ENCODE results near the gene SSBP4. TPM values are rescaled to one million over a fixed set of nuclear protein-coding genes. Genes with fewer than 3 reads are reported as not detected.

The SSBP4 gene
- total and polyA plus RNA-seq, 9 of the 15 experiments (the other 6 are each of a cell fraction or from before 2014, with no cell fraction given) = 1.1 to 189 (median 39.0) TPM

GRCh38 chr19:18385675-18386542 is 33.3 kb upstream of the SSBP4 start, which contains the start of gene GDF15 (continued):
- TF ChIP-seq CREB5 (CRISPR knock-in tag; IDR thresholded peaks at IDR 0.05) (no peak), ZBTB8A (IDR thresholded peaks at IDR 0.05; ENCODE audit: partially characterized antibody) (no peak), SAFB2 (IDR thresholded peaks at IDR 0.05; ENCODE audit: borderline replicate concordance, low read depth, low read length, severe bottlenecking) (no peak), ZC3H8 (IDR thresholded peaks at IDR 0.05) (peak; percentile 40; the same call in 1 of the 2 replicates), ARID4B (CRISPR knock-in tag; IDR thresholded peaks at IDR 0.05) (peak; percentile 96), ZNF780A (CRISPR knock-in tag; IDR thresholded peaks at IDR 0.05) (0 out of 2 replicates have a peak, but pooled peaks have one; percentile 58), ZNF133 (CRISPR knock-in tag; IDR thresholded peaks at IDR 0.05) (no peak), ZNF324 (CRISPR knock-in tag; IDR thresholded peaks at IDR 0.05) (0 out of 2 replicates have a peak, but pooled peaks have one; percentile 23), DPF2 (IDR thresholded peaks at IDR 0.05) (peak; percentile 38), MAFF (IDR thresholded peaks at IDR 0.05; ENCODE audit: low read length) (no peak), NR0B1 (IDR thresholded peaks at IDR 0.05; ENCODE audit: partially characterized antibody) (no peak), FOXA3 (CRISPR knock-in tag; conservative IDR thresholded peaks at IDR 0.05 in 1 of 2, IDR thresholded peaks at IDR 0.05 in 1 of 2) (peak; percentile 95 to 96), RBBP5 (IDR thresholded peaks at IDR 0.05; ENCODE audit: borderline replicate concordance, insufficient read depth, low read length, poor library complexity, severe bottlenecking) (peak; percentile 34), KLF16 (IDR thresholded peaks at IDR 0.05) (peak; percentile 95), FOXP1 (CRISPR knock-in tag; IDR thresholded peaks at IDR 0.05) (peak; percentile 94), RB1 (IDR thresholded peaks at IDR 0.05; ENCODE audit: low read depth) (peak; percentile 95), SIX5 (IDR thresholded peaks at IDR 0.05; ENCODE audit: borderline replicate concordance in 1 of 2, insufficient read depth in 1 of 2, low read depth in 1 of 2, low read length in 2 of 2) (no peak), PML (IDR thresholded peaks at IDR 0.05; ENCODE audit: low read length) (peak; percentile 95), EP300 (IDR thresholded peaks at IDR 0.05; ENCODE audit: low read length) (peak; percentile 68), HNRNPLL (IDR thresholded peaks at IDR 0.05; ENCODE audit: low read depth, low read length, poor library complexity, severe bottlenecking) (peak; percentile 79), MAX (CRISPR knock-in tag; IDR thresholded peaks at IDR 0.05) (peak; percentile 77)

Measured in K562 (cell line).